KMS-11 (cell line): ENCODE data around the gene TMEM243.
"Not testable (repeated sequence)": the region's sequence is repeated elsewhere in the genome, so short reads cannot be mapped to it uniquely, and the experiment has no call there.

Experiments used
- H2AFZ ChIP-seq: fragments of 200-600 bp; sonication (generic); 2 replicates; pipeline ENCODE4 v1.6.1; 2016; ENCODE audit warnings: antibody characterized with exemption, mixed run types, low read depth
- H3K27ac ChIP-seq: fragments of 200-600 bp; sonication (generic); 2 replicates; pipeline ENCODE4 v1.6.1; 2016; ENCODE audit warnings: mild to moderate bottlenecking, mixed run types
- H3K27me3 ChIP-seq: fragments of 200-600 bp; sonication (generic); 2 replicates; pipeline ENCODE4 v1.6.1; 2017; ENCODE audit warnings: mild to moderate bottlenecking, low read depth, mixed run types, moderate library complexity; ENCODE audit not compliant: insufficient read depth
- H3K36me3 ChIP-seq: fragments of 200-600 bp; sonication (generic); 2 replicates; pipeline ENCODE4 v1.6.1; 2017; ENCODE audit warnings: mild to moderate bottlenecking, mixed run types; ENCODE audit not compliant: insufficient read depth
- H3K4me1 ChIP-seq: fragments of 200-600 bp; sonication (generic); 2 replicates; pipeline ENCODE4 v1.6.1; 2016; ENCODE audit warnings: mild to moderate bottlenecking, low read depth, mixed run types; ENCODE audit not compliant: poor library complexity, severe bottlenecking
- H3K4me2 ChIP-seq: fragments of 200-600 bp; sonication (generic); 2 replicates; pipeline ENCODE4 v1.7.0; 2016; ENCODE audit warnings: mild to moderate bottlenecking, mixed run types
- H3K4me3 ChIP-seq: fragments of 200-600 bp; sonication (generic); IDR thresholded peaks from 2 replicates; pipeline ENCODE4 v1.6.1; 2017; ENCODE audit warnings: low read depth, low read length, mixed read lengths; ENCODE audit not compliant: insufficient read depth
- H3K79me2 ChIP-seq: fragments of 200-600 bp; sonication (generic); 2 replicates; pipeline ENCODE4 v1.6.1; 2016; ENCODE audit warnings: low read depth, mixed run types; ENCODE audit not compliant: insufficient read depth
- H3K9ac ChIP-seq: fragments of 200-600 bp; sonication (generic); 2 replicates; pipeline ENCODE4 v1.6.1; 2016; ENCODE audit warnings: mild to moderate bottlenecking, mixed run types
- H4K20me1 ChIP-seq: fragments of 200-600 bp; sonication (generic); 2 replicates; pipeline ENCODE4 v1.6.1; 2016; ENCODE audit warnings: mild to moderate bottlenecking, mixed run types; ENCODE audit not compliant: insufficient read depth
- CTCF ChIP-seq: fragments of 200-600 bp; sonication (generic); conservative IDR thresholded peaks from 2 replicates; pipeline ENCODE4 v1.6.1; 2017; ENCODE audit warnings: low read depth, mild to moderate bottlenecking, antibody characterized with exemption, low read length, moderate library complexity, mixed read lengths

Gene TMEM243

GRCh38 chr7:87219545-87220025 lies at the start of gene TMEM243:
Gene TMEM243 (minus strand): TSS chr7:87219732. CDS start chr7:87219503, 229 bp downstream.
- Histone ChIP-seq H3K4me3 (no peak within 1 kb of the TSS), H3K9ac (peak within 1 kb of the TSS; percentile 89), H2AFZ (peak within 1 kb of the TSS; percentile 100), H3K4me2 (peak within 1 kb of the TSS; percentile 87), H3K36me3 (no peaks in the 10 kb centered on the region), H3K79me2 (peaks cover 27% of the 10 kb centered on the region; the same call in 1 of the 2 replicates), H4K20me1 (no peaks in the 10 kb centered on the region), H3K27me3 (no peaks in the 10 kb centered on the region), H3K27ac (peak within 1 kb of the TSS; percentile 72), H3K4me1 (peaks cover 23% of the 10 kb centered on the region)
- TF ChIP-seq CTCF: peak; percentile 12; the same call in 1 of the 2 replicates

- no peak overlapping the region for H3K9ac ChIP-seq
- no peak overlapping the region for H2AFZ ChIP-seq
- H3K4me3 ChIP-seq: no peak overlapping the region
- peaks cover 18% of the 10 kb centered on the region for H3K4me1 ChIP-seq
- H3K36me3 ChIP-seq: no peaks in the 10 kb centered on the region; the same call in 1 of the 2 replicates
- H3K27me3 ChIP-seq: no peaks in the 10 kb centered on the region
- no peaks in the 10 kb centered on the region for H4K20me1 ChIP-seq
- H3K27ac ChIP-seq: 0 out of 2 replicates have a peak overlapping the region, but pooled peaks have one; percentile 3
- no peaks in the 10 kb centered on the region for H3K79me2 ChIP-seq
- H3K4me2 ChIP-seq: peak overlapping the region; percentile 11; the same call in 1 of the 2 replicates
- no peak for TF ChIP-seq CTCF
Measured at GRCh38 chr7:87267239-87267900, 47.8 kb upstream of the TMEM243 start.

GRCh38 chr7:87263537-87263936 lies 44.0 kb upstream of the TMEM243 start:
- Histone ChIP-seq H3K27me3 (no peaks in the 10 kb centered on the region), H3K9ac (no peak overlapping the region), H3K36me3 (no peaks in the 10 kb centered on the region; the same call in 1 of the 2 replicates), H4K20me1 (no peaks in the 10 kb centered on the region), H3K4me2 (no peak overlapping the region), H3K79me2 (no peaks in the 10 kb centered on the region), H3K27ac (no peak overlapping the region), H3K4me3 (no peak overlapping the region), H3K4me1 (peaks cover 17% of the 10 kb centered on the region), H2AFZ (no peak overlapping the region)
- TF ChIP-seq CTCF: no peak

- TF ChIP-seq CTCF: no peak
- Histone ChIP-seq H3K4me3 (no peak overlapping the region), H3K27ac (no peak overlapping the region), H3K4me2 (no peak overlapping the region), H3K9ac (no peak overlapping the region), H2AFZ (no peak overlapping the region), H3K27me3 (no peaks in the 10 kb centered on the region), H3K4me1 (no peaks in the 10 kb centered on the region), H4K20me1 (no peaks in the 10 kb centered on the region), H3K79me2 (no peaks in the 10 kb centered on the region), H3K36me3 (no peaks in the 10 kb centered on the region)
Measured at GRCh38 chr7:87253589-87254087, 34.1 kb upstream of the TMEM243 start.

GRCh38 chr7:87245671-87246070 lies 26.1 kb upstream of the TMEM243 start:
- not testable (repeated sequence) for H3K9ac ChIP-seq, H3K27me3 ChIP-seq, H3K4me2 ChIP-seq, H3K4me1 ChIP-seq, H3K4me3 ChIP-seq, H3K79me2 ChIP-seq, H4K20me1 ChIP-seq, H2AFZ ChIP-seq, H3K36me3 ChIP-seq, H3K27ac ChIP-seq

GRCh38 chr7:87238464-87239051 lies 19.0 kb upstream of the TMEM243 start:
- H3K4me1 ChIP-seq, H3K27me3 ChIP-seq, H4K20me1 ChIP-seq, H3K36me3 ChIP-seq, H3K9ac ChIP-seq, H2AFZ ChIP-seq, H3K79me2 ChIP-seq, H3K4me2 ChIP-seq, H3K4me3 ChIP-seq, H3K27ac ChIP-seq: not testable (repeated sequence)
